ENCODE results near the gene PDLIM3. TPM values are rescaled to one million over a fixed set of nuclear protein-coding genes. Genes with fewer than 3 reads are reported as not detected.

The PDLIM3 gene, protein sequence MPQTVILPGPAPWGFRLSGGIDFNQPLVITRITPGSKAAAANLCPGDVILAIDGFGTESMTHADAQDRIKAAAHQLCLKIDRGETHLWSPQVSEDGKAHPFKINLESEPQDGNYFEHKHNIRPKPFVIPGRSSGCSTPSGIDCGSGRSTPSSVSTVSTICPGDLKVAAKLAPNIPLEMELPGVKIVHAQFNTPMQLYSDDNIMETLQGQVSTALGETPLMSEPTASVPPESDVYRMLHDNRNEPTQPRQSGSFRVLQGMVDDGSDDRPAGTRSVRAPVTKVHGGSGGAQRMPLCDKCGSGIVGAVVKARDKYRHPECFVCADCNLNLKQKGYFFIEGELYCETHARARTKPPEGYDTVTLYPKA
- total RNA-seq (under 1 TPM in 3 of 5 donors, not detected in 2; 0.23 to 0.63 (median 0.63) TPM), total RNA-seq (0 to 0.17 (median 0) reads per million in 29 experiments)
- 1.1 TPM for total RNA-seq (2013)

DNA sequence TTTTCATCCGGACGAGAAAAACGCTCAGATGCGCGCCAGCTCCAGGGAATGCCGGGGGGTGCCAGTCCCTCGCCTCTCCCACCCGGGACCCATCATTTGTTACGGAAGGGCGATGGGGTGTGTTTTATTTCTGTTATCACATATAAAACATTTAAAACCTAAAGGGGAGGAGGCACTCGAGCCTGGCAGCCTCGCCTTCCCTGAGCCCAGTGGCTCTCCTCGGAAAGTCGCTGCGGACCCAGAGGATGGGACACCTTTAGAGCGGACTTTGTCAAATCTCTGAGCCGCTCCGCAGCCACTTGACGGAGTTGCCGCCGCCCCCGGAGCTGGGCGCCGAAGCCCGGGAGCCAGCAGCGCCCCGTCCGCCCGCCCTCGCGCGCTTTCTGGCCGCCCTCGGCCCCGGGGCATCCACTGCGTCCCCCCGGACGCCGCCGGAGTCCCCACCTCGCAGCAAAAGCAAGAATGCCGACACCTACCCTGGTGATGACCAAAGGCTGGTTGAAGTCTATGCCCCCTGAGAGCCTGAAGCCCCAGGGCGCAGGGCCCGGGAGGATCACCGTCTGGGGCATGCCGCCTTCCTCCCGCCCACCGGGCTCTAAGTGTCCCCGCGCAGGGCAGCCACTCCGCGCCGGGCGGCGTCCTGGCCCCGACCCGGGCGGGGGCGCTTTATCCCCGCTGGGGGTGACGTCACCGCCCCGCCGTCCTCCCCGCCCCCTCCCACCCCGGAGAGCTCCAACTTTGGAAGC is at the start of gene PDLIM3:
TSS of gene PDLIM3 (minus strand) at position 642 of the 746 bp plus-strand sequence. CDS start at position 569, 73 bp downstream.
- H3K36me3 Mint-ChIP-seq = no peaks in the 10 kb centered on the region
- ChIA-PET CTCF (interaction anchor here in 1 of 2 donors (0.5 kb wide), 1 partner anchor 21 kb away, joined by 3 read pairs; no protein-coding TSS in a partner anchor), POLR2A (no interaction called here)
- ATAC-seq (replicated peaks in 1 of 4) (peak in 2 of 4 experiments; percentile 19 to 43), DNase-seq (no peak)
- Histone ChIP-seq H3K4me3 (ENCODE audit: control insufficient read depth in 1 of 2, extremely low read depth in 1 of 2, low read length in 1 of 2) (peak within 1 kb of the TSS in 1 of 2 donors; percentile 27), H3K9me3 (no peaks in the 10 kb centered on the region), H3K36me3 (ENCODE audit: control insufficient read depth in 2 of 2, extremely low read depth in 1 of 2, insufficient read depth in 1 of 2, low read length in 1 of 2) (no peaks in the 10 kb centered on the region), H3K27ac (ENCODE audit: low read length) (no peak within 1 kb of the TSS), H3K4me1 (ENCODE audit: control insufficient read depth in 1 of 2, extremely low read depth in 1 of 2, insufficient read depth in 2 of 2, low read length in 2 of 2) (peaks cover 0 to 7% of the 10 kb centered on the region in 2 experiments), H3K27me3 (replicated peaks in 1 of 2; ENCODE audit: control insufficient read depth in 2 of 2, extremely low read depth in 1 of 2, insufficient read depth in 2 of 2, low read length in 1 of 2) (peaks cover 22 to 29% of the 10 kb centered on the region in 2 experiments)
- H3K27ac Mint-ChIP-seq = no peak within 1 kb of the TSS
- 3% methylated on average over 60 of the region's 66 CpGs for WGBS (ENCODE audit: insufficient coverage)
- H3K4me3 Mint-ChIP-seq = peak within 1 kb of the TSS in 2 of 3 donors; percentile 55 to 67
- H3K4me1 Mint-ChIP-seq = peaks cover 5 to 8% (median 8%) of the 10 kb centered on the region in 3 donors
- peaks cover 36 to 45% of the 10 kb centered on the region in 2 donors for H3K27me3 Mint-ChIP-seq
- no peaks in the 10 kb centered on the region for H3K9me3 Mint-ChIP-seq

DNA sequence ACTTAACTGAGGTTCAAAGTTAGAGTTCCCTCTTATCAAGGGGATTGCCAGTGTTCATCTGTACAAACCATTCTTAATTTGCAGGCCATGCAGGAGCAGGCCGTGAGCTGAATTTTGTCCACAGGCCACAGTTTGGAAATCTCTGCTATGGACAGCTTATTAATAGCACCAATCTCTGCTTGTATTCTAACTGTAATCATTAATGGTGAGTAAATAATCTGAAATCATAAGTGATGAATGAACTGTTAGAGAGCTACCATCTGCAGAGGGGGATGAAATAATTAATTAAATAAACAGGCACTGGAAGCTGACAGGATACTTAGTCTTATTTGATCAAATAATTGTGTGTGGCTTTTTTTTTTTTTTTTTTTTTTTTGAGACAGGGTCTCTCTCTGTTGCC is 48.5 kb upstream of the PDLIM3 start:
- H3K27ac ChIP-seq (ENCODE audit: low read length) = no peak overlapping the region
- H3K27me3 Mint-ChIP-seq = peaks cover 41 to 59% of the 10 kb centered on the region in 2 donors
- H3K27me3 ChIP-seq (replicated peaks in 1 of 2; ENCODE audit: control insufficient read depth in 2 of 2, extremely low read depth in 1 of 2, insufficient read depth in 2 of 2, low read length in 1 of 2) = peaks cover 8 to 18% of the 10 kb centered on the region in 2 experiments
- no peak for DNase-seq
- peaks cover 0 to 5% (median 0%) of the 10 kb centered on the region in 3 donors for H3K9me3 Mint-ChIP-seq
- no peak overlapping the region for H3K4me3 ChIP-seq (ENCODE audit: control insufficient read depth in 1 of 2, extremely low read depth in 1 of 2, low read length in 1 of 2)
- ChIA-PET POLR2A (interaction anchor here (0.5 to 0.6 kb wide), 2 partner anchors 11 to 84 kb away, joined by 4 to 8 read pairs; no protein-coding TSS in a partner anchor), CTCF (interaction anchor here in 1 of 2 donors (0.7 to 1.2 kb wide), 2 partner anchors 14 to 50 kb away, joined by 3 read pairs; no protein-coding TSS in a partner anchor)
- no CpG with 5 or more reads among the region's 1 CpG for WGBS (ENCODE audit: insufficient coverage)
- peaks cover 12 to 14% (median 13%) of the 10 kb centered on the region in 3 donors for H3K4me1 Mint-ChIP-seq
- H3K4me3 Mint-ChIP-seq = no peak overlapping the region
- no peaks in the 10 kb centered on the region for H3K36me3 Mint-ChIP-seq
- H3K4me1 ChIP-seq (ENCODE audit: control insufficient read depth in 1 of 2, extremely low read depth in 1 of 2, insufficient read depth in 2 of 2, low read length in 2 of 2) = peaks cover 0 to 9% of the 10 kb centered on the region in 2 experiments
- no peak for ATAC-seq (replicated peaks in 1 of 4)
- no peaks in the 10 kb centered on the region for H3K9me3 ChIP-seq
- no peaks in the 10 kb centered on the region for H3K36me3 ChIP-seq (ENCODE audit: control insufficient read depth in 2 of 2, extremely low read depth in 1 of 2, insufficient read depth in 1 of 2, low read length in 1 of 2)
- no peak overlapping the region for H3K27ac Mint-ChIP-seq

DNA sequence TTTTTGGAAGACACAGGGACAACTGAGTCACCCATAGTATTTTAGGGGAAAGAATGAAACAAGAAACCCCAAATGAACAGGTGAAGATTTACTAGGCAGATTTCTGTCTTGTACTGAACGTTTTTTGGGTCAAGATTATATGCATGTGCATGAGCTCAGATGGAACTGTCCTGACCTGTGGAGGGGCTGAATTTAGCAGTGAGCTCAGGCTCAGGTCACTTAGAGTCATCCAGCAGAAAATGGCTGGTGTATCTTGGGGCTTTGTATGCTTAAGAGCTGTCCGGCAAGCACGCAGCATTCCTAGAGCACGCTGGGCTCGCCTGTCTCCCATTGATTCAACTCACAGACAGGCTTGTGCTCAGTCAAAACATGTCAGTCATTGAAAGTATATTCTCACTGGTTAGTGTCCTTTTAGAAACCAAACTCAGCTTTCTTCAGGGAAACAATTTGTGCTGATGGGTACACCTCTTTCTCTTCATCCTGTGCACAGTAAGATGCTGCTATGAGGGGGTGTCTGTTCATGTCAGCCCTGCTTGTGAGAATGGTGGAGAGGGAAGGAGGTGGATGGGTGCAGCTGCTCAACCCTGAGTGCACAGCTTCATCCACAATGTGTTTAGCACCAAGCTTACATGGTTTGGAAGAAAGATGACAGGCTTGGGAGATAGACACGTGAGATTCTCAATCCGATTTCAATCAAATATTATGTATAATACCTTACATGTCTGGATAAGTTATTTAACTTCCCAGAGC is 47.5 kb upstream of the PDLIM3 start:
- Histone ChIP-seq H3K4me1 (ENCODE audit: control insufficient read depth in 1 of 2, extremely low read depth in 1 of 2, insufficient read depth in 2 of 2, low read length in 2 of 2) (peaks cover 0 to 7% of the 10 kb centered on the region in 2 experiments), H3K27me3 (replicated peaks in 1 of 2; ENCODE audit: control insufficient read depth in 2 of 2, extremely low read depth in 1 of 2, insufficient read depth in 2 of 2, low read length in 1 of 2) (peaks cover 6 to 16% of the 10 kb centered on the region in 2 experiments), H3K36me3 (ENCODE audit: control insufficient read depth in 2 of 2, extremely low read depth in 1 of 2, insufficient read depth in 1 of 2, low read length in 1 of 2) (no peaks in the 10 kb centered on the region), H3K9me3 (no peaks in the 10 kb centered on the region), H3K4me3 (ENCODE audit: control insufficient read depth in 1 of 2, extremely low read depth in 1 of 2, low read length in 1 of 2) (no peak overlapping the region), H3K27ac (ENCODE audit: low read length) (no peak overlapping the region)
- ChIA-PET CTCF (interaction anchor here in 1 of 2 donors (0.7 kb wide), 1 partner anchor 386 kb away, joined by 6 read pairs; no protein-coding TSS in a partner anchor), POLR2A (interaction anchor here in 1 of 2 donors (0.5 to 0.6 kb wide), 2 partner anchors 10 to 496 kb away, joined by 4 to 8 read pairs; no protein-coding TSS in a partner anchor)
- Mint-ChIP-seq H3K27me3 (peaks cover 33 to 59% of the 10 kb centered on the region in 2 donors), H3K4me1 (peaks cover 11 to 12% (median 11%) of the 10 kb centered on the region in 3 donors), H3K36me3 (no peaks in the 10 kb centered on the region), H3K27ac (no peak overlapping the region), H3K4me3 (no peak overlapping the region), H3K9me3 (peaks cover 0 to 5% (median 0%) of the 10 kb centered on the region in 3 donors)
- DNase-seq = no peak
- no peak for ATAC-seq (replicated peaks in 1 of 4)
- WGBS (ENCODE audit: insufficient coverage) = 77% methylated on average over 5 of the region's 7 CpGs

DNA sequence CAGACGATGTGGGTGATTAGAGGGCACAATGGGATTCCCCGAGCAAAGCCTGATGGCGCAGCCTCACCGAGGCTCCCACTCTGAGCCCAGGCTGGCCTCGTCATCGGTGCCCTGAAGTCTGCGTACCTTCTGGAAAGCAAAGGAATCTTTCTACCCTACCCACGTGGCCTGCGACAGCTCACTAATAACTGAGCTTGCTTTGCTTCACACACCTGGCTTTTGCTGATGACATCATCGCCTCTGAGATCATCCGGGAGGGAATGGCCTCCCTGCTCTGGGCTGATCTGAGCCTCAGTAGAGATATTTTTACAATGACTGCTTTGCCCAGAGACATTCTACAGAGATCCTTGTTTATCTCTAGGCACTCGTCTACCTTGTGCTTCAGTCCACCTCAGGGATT is 45.4 kb upstream of the PDLIM3 start:
- no peaks in the 10 kb centered on the region for H3K4me1 Mint-ChIP-seq
- ATAC-seq (replicated peaks in 1 of 4) (no peak), DNase-seq (no peak)
- 87% methylated on average over 7 of the region's 12 CpGs for WGBS (ENCODE audit: insufficient coverage)
- H3K27ac Mint-ChIP-seq = no peak overlapping the region
- ChIA-PET CTCF (no interaction called here), POLR2A (no interaction called here)
- H3K4me1 ChIP-seq (ENCODE audit: control insufficient read depth in 1 of 2, extremely low read depth in 1 of 2, insufficient read depth in 2 of 2, low read length in 2 of 2) = no peaks in the 10 kb centered on the region
- no peaks in the 10 kb centered on the region for H3K36me3 ChIP-seq (ENCODE audit: control insufficient read depth in 2 of 2, extremely low read depth in 1 of 2, insufficient read depth in 1 of 2, low read length in 1 of 2)
- no peak overlapping the region for H3K27ac ChIP-seq (ENCODE audit: low read length)
- peaks cover 0 to 9% of the 10 kb centered on the region in 2 experiments for H3K27me3 ChIP-seq (replicated peaks in 1 of 2; ENCODE audit: control insufficient read depth in 2 of 2, extremely low read depth in 1 of 2, insufficient read depth in 2 of 2, low read length in 1 of 2)
- no peak overlapping the region for H3K4me3 Mint-ChIP-seq
- H3K36me3 Mint-ChIP-seq = no peaks in the 10 kb centered on the region
- no peak overlapping the region for H3K4me3 ChIP-seq (ENCODE audit: control insufficient read depth in 1 of 2, extremely low read depth in 1 of 2, low read length in 1 of 2)
- peaks cover 22 to 48% of the 10 kb centered on the region in 2 donors for H3K27me3 Mint-ChIP-seq
- H3K9me3 ChIP-seq = no peaks in the 10 kb centered on the region
- H3K9me3 Mint-ChIP-seq = peaks cover 0 to 5% (median 0%) of the 10 kb centered on the region in 3 donors

DNA sequence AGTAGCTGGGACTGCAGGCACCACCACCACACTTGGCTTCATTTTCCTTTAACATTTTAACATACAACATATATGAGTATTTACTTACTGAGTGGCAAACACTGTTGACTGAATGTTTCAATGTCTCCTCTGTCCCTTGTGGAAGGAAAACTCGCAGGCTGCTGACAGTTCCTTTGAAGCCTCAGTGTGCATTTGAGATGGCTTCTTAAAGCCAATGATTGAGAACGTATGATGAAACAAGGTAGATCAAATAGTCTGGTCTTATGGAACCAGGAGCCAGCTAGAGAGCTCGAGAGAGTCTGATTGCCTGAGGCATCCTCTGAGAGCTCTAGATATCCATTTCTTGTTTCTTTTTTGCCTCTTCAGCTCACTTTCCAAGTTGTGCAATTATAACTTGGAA is 43.0 kb upstream of the PDLIM3 start:
- no peaks in the 10 kb centered on the region for H3K9me3 ChIP-seq
- no peaks in the 10 kb centered on the region for H3K36me3 Mint-ChIP-seq
- no peaks in the 10 kb centered on the region for H3K4me1 Mint-ChIP-seq
- ChIA-PET POLR2A (no interaction called here), CTCF (interaction anchor here in 1 of 2 donors (0.6 kb wide), 1 partner anchor 23 kb away, joined by 3 read pairs; no protein-coding TSS in a partner anchor)
- WGBS (ENCODE audit: insufficient coverage) = 47% methylated on average over 3 of the region's 3 CpGs
- ATAC-seq (replicated peaks in 1 of 4) (no peak), DNase-seq (no peak)
- no peak overlapping the region for H3K27ac ChIP-seq (ENCODE audit: low read length)
- no peak overlapping the region for H3K27ac Mint-ChIP-seq
- peaks cover 0 to 16% of the 10 kb centered on the region in 2 experiments for H3K27me3 ChIP-seq (replicated peaks in 1 of 2; ENCODE audit: control insufficient read depth in 2 of 2, extremely low read depth in 1 of 2, insufficient read depth in 2 of 2, low read length in 1 of 2)
- no peak overlapping the region for H3K4me3 Mint-ChIP-seq
- H3K27me3 Mint-ChIP-seq = peaks cover 22 to 40% of the 10 kb centered on the region in 2 donors
- H3K9me3 Mint-ChIP-seq = peaks cover 0 to 5% (median 0%) of the 10 kb centered on the region in 3 donors
- no peaks in the 10 kb centered on the region for H3K4me1 ChIP-seq (ENCODE audit: control insufficient read depth in 1 of 2, extremely low read depth in 1 of 2, insufficient read depth in 2 of 2, low read length in 2 of 2)
- H3K36me3 ChIP-seq (ENCODE audit: control insufficient read depth in 2 of 2, extremely low read depth in 1 of 2, insufficient read depth in 1 of 2, low read length in 1 of 2) = no peaks in the 10 kb centered on the region
- H3K4me3 ChIP-seq (ENCODE audit: control insufficient read depth in 1 of 2, extremely low read depth in 1 of 2, low read length in 1 of 2) = no peak overlapping the region

All from T-cell (primary cell).